ENCODE data around the gene SLC40A1. TPM values are rescaled to one million over a fixed set of nuclear protein-coding genes. Genes with fewer than 3 reads are reported as not detected.

The SLC40A1 gene
- total RNA-seq, 1 donor from 2014 or later = 48.6 TPM

DNA sequence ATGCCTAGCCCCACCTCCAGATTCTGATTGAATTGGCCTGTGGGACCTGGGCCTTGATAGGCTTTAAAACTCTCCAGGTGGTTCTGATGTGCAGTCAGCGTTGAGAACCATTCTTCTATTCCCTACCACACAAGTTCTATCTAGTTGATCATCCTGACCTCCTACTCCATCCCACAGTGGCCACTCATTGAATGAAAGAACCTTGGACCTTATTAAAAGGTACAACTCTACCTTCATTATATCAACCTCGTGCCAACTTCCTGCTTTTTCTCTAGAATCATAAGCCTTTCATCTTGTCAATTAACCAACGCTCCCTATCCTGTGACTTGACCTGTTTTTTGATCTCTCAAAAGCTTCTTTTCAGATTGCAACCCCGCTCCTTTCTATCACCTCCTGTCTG is 55.8 kb downstream of the SLC40A1 start:
- intact Hi-C loops (cut with DNase I) = no loop called here
- ATAC-seq (no peak), DNase-seq (ENCODE audit: low spot score) (no peak)

DNA sequence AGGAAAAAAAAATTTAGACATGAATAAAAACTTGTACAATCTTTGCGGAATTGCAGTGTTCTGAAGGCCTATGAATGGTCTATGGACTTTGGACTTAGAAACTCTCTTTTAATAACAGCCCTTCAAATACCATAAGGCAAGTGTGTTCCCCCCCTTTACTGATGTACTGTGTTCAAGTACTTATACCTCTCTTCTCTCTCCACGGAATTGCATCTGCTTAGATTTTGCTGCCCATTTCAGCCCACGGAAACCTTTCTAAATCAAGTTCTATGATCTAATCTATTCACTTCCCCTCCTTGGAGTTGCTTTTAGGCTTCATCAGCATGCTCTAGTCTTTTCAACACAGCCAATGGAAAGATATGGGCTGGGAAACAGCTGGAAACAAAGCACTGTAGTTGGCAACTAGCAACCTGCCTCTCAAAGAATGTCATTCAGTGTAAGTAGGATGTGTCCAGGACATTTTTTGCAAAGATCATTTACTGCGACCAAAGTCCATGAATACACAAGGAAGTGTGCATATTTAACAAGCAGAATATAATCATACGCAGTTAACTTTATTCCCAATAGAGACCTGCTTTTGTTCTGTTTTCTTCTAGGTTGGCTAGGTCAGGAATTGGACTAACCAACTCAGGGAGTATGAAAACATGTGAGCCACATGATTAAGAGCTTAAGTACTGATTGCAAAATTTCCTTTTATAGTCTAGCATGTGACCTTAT is 58.0 kb downstream of the SLC40A1 start:
- intact Hi-C loops (cut with DNase I) = no loop called here
- ATAC-seq (peak; percentile 90), DNase-seq (ENCODE audit: low spot score) (no peak)

DNA sequence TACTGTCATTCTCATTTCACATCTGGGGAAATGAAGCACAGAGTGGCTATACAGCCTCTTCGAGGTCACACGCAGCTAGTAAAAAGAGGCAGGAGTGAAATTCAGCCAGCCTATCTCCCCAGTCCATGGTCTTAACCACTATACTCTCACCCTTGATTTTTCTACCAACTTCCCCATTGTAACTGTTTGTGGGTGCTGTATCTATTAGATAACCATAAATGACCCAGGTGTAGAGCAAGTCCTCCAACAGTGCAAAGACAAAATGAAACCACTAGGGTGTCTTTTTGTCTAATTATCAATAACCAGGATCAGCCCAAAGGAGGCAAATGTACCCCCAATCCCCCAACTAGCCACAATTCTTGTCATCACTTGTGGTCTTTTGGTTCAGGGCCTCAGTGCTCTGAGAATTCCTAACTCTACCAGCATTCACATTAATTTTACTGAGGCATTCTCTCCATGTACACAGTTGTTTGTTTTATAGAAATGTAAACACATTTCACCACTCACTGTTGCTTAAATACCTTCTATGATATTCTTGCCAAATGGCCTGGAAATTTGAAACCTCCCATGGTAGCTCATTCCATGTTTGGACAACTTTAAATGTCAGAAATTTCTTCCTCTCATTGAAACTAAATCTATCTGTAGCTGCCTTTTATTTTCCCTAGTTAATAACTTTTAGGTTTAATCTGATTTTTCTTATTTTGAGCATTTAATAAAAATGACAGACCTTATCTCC is 58.7 kb downstream of the SLC40A1 start:
- intact Hi-C loops (cut with DNase I) = no loop called here
- ATAC-seq = no peak
- DNase-seq (ENCODE audit: low spot score) = no peak

DNA sequence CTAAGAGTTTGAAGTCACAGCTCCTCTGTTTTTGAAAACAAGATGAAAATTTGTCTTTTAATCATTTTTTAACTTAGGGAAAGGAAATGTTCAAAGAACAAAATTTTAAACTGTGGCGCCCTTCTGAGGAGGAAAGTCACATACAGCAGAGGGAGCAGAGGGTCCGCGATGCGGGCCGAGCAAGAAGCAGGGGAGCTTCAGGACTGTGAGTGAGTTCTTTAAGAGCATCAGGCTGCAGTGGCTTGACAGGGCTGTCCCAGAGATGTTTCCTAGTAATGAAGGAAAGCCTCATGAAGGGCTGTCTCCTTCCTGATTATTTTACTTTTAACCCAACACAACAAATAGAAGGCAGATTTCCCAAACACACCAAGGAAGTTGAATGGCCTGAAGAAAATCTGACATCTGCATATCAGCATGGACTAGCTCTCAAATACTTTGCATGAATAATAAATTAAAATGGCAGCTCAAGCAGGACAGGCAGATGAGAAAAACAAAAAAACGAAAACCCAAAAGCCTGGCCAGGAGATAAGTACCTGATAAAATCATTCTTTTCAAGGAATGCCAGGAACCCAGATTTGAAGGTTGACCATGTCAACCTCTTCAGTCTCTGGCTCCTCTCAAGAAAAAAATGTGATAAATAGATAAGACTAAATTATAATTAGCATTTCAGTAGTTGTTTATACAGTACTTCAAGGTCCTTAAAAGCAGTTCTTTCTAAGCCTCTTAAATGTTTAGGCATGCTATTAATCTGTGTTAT is 60.8 kb downstream of the SLC40A1 start:
- ATAC-seq (no peak), DNase-seq (ENCODE audit: low spot score) (no peak)
- intact Hi-C loops (cut with DNase I) = no loop called here

DNA sequence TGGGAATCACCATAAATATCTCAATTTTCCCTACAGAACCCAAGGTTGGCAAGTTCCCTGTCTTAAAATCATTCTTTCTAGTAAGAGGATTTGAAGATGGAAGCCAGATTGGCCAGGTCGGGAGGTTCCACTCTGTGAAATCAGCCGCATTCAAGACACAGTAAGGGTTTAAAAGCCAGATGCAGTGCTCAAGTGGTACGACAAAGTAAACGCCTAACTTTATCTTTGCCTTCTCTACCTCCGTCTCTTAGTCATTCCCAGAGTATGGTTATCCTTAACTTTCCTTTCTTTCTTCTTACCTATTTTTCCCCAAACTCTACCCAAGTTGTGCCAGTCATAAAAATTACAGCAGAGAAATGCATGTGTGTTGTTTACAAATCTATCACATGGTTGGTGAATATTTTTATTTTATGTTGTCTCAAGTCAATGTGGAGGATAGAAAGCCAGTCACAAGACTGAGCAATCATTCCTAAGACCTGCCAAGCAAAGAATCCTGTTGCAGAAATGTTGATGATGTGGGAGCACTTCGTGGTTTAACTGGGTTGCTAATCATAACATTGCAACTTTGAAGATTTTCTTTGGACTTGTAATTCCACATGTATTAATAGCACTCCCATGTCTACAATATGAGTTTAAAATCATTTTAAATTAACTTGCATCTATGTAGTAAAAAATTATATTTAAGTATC is 62.6 kb downstream of the SLC40A1 start:
- no peak for ATAC-seq

DNA sequence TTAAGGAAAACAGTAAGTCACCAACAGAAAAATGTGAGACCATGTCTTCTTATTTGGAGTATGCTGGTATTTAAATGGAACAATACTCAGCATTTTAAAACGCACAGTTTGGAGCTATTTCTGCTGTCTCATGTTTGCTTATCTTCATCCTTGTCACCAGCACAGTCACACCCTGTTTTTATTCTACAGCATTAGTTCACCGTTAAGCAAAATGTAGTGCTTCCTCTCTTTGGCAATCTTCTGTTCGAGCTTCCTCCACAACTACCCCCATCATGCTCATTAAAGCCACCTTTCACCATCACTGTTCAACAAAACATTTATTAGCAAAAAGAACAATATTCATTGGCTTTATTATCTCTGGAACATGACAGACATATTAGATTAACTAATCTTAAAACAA is 64.0 kb downstream of the SLC40A1 start:
- ATAC-seq (no peak), DNase-seq (ENCODE audit: low spot score) (no peak)
- intact Hi-C loops (cut with DNase I) = no loop called here

More for the DNA sequence above, 62.6 kb downstream of the SLC40A1 start:
- no peak for DNase-seq (ENCODE audit: low spot score)
- intact Hi-C loops (cut with DNase I) = no loop called here

DNA sequence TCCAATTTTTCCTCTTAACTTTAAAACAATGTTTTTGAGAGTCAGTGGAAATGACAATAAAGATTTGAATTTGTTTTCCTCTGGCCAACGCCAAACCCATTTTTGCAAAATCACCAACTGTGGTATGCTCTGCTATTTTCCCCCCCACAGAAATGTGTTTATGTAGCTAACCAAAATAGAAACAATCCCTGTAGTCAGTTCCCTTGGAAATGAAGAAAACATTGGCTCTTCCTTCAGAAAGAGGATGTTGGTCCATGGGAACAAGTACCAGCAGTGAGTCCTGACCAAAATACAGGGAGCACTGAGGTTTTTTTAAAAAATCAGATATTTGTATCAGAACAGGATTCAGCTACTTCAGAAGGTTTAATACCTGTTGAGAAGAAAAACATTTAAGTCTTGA is 65.3 kb downstream of the SLC40A1 start:
- peak; percentile 84 for ATAC-seq
- DNase-seq (ENCODE audit: low spot score) = no peak
- intact Hi-C loops (cut with DNase I) = no loop called here

DNA sequence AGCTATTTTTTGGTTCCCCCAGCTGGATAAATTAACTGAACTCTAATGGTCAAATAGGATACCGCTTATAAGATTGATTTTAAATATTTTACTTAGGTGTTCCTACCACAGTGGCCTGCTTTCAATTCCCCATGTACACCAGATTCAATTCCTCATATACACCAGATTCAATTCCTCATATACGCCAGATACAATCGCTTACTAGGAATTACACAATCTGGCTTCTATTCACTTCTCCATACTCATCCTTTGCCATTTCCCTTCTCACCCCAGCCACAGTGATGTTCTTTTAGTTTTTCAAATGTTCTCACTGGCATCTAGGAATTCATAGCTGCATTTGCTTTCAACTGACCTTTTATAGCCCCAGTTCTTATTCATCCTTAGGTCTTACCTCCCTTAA is 66.5 kb downstream of the SLC40A1 start:
- intact Hi-C loops (cut with DNase I) = no loop called here
- ATAC-seq = peak; percentile 68

DNA sequence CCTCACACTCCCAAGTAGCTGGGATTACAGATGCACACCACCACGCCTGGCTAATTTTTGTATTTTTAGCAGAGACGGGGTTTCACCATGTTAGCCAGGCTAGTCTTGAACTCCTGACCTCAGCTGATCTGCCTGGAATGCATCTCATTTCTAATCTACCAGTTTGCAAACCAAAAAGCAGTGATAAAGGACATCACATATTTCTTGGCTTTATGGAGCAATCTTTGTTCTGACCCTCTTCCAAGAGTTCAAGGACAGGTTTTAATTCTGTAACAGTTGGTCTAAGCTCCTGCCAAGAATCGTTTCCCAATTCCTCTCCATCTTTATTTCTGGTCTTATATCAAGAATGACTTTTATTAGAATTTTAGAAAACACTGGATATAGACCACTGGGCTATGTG is 67.7 kb downstream of the SLC40A1 start:
- peak; percentile 39 for ATAC-seq
- DNase-seq (ENCODE audit: low spot score) = no peak
- intact Hi-C loops (cut with DNase I) = no loop called here

More for the DNA sequence above, 66.5 kb downstream of the SLC40A1 start:
- no peak for DNase-seq (ENCODE audit: low spot score)

DNA sequence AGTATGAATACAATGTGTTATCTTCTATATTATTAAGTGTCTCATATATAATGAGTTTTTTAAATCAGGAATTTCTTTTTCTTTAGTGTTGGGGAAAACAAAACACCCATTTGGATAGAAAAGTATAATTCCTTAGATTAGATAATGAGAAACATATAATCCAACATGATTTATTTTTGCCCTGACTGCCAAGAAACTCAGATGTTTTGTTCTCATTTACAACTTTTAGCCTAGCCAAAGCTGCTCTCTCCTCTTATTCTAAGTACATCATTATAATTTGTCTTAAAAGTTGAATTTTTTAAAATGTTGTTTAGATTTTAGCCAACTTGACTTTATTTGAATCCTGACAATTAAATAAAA is 68.6 kb downstream of the SLC40A1 start:
- no peak for DNase-seq (ENCODE audit: low spot score)
- ATAC-seq = no peak
- intact Hi-C loops (cut with DNase I) = no loop called here

DNA sequence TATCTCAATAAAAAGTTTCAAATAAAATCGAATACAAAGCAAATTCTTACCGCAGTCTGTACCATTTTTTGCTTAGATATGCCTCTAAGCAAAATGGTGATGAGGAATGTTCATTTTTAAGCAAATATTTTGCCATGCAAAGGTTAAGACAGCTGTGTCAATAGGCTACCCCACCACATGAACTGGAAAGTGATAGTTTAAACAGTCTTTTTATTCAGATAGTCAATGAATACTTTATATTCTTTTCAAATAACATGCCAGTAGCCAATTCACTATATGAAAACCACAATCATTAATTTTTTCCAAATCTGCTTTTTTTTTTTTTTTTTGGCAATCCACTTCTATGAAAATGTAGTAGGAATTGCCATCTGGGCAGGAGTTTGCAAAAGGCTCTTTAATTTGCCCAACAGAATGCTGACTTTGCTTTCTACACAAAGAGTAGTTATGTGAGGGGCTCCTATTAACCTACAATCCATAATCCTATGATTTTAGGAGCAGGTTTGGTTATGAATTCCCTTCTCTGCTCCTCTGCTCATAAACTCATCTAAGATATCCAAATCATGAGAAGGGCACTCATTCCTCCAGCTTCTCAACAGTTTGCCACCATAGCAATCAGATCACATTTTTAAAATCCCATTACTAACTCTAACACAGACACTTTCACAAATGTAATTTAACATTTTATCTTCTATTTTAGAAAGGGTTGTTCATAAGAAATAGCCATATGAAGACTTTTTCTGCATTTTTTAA is 69.2 kb downstream of the SLC40A1 start:
- intact Hi-C loops (cut with DNase I) = no loop called here
- no peak for DNase-seq (ENCODE audit: low spot score)
- ATAC-seq = no peak

Other genes with a start within 250 kb of the SLC40A1 start
- gene WDR75, start 139.3 kb downstream of the SLC40A1 start, total RNA-seq = 31.5 TPM
- 40.3 TPM for gene ASNSD1, start 80.7 kb upstream of the SLC40A1 start, total RNA-seq
- 30.3 TPM for gene ANKAR, start 93.9 kb upstream of the SLC40A1 start, total RNA-seq
- gene OSGEPL1, start 182.0 kb upstream of the SLC40A1 start, total RNA-seq = 6.2 TPM
- 52.9 TPM for gene ORMDL1, start 203.6 kb upstream of the SLC40A1 start, total RNA-seq
- gene PMS1, start 203.7 kb upstream of the SLC40A1 start, total RNA-seq = 27.5 TPM

Data from sciatic nerve (tissue), 2 donors.